HepG2 (cell line): ENCODE results near the gene GALNT9. TPM values are rescaled to one million over a fixed set of nuclear protein-coding genes. Genes with fewer than 3 reads are reported as not detected.
A peak's percentile ranks its signal among the peaks of the same experiment; 100 is the strongest.

ENCODE experiments used
- ATAC-seq: fragments of 200-7000 bp; cut with Tn5 transposase; 3 replicates; pipeline ENCODE4 v1.9.1; 2020; ENCODE audit warnings: mild to moderate bottlenecking, moderate library complexity
- BruUV-seq: library from RNA; stranded (reverse); fragments of 400-500 nt; replicated peaks from 2 replicates; lab custom pipeline; 2021; lab: Mats Ljungman, UMichigan
- CTCF ChIA-PET: fragments of 300-600 bp; formaldehyde crosslinking; extraction: SDS; loops from one replicate; lab custom pipeline; 2021; ENCODE audit warnings: low total read pairs, inconsistent platforms, low intra/inter-chr PET ratio; lab: Yijun Ruan, JAX
- POLR2A ChIA-PET: fragments of 350-600 bp; sonication (Branson Sonifier 250); formaldehyde crosslinking; loops from one replicate; lab custom pipeline; 2020; ENCODE audit warnings: antibody characterized with exemption, inconsistent platforms; lab: Yijun Ruan, JAX
- DNase-seq: peaks from one replicate; pipeline ENCODE4 v3.0.0-alpha.2; 2015; ENCODE audit warnings: low spot score
- FAIRE-seq: peaks from 3 replicates; lab custom pipeline; 2011; peaks lifted over from hg19 to GRCh38; lab: Jason Lieb, UNC
- H2AFZ ChIP-seq: one replicate; pipeline ENCODE4 v1.6.1; 2011; ENCODE audit warnings: low read length, inconsistent platforms
- H3K27ac ChIP-seq: fragments of 300-600 bp; 3 replicates; pipeline ENCODE4 v1.8.0; 2011; ENCODE audit warnings: mixed run types, mild to moderate bottlenecking, mixed read lengths, low read length, inconsistent platforms; ENCODE audit not compliant: insufficient read depth; ENCODE audit errors: extremely low read length
- H3K27me3 ChIP-seq, 2 experiments: fragments of 200-600 bp in 1 of 2; 2 replicates in 1 of 2; 3 replicates in 1 of 2; pipeline versions ENCODE4 v1.6.0 to v1.8.0; 2011; ENCODE audit warnings: low read length in 2 of 2, mild to moderate bottlenecking in 2 of 2, moderate library complexity in 2 of 2, inconsistent platforms in 1 of 2; ENCODE audit not compliant: insufficient read depth in 2 of 2, control insufficient read depth in 1 of 2
- H3K36me3 ChIP-seq, 2 experiments: fragments of 200-600 bp in 1 of 2; replicated peaks in 1 of 2; 2 replicates in 1 of 2; 3 replicates in 1 of 2; pipeline versions ENCODE4 v1.5.1 to v1.8.0; 2011; ENCODE audit warnings: low read length in 2 of 2, inconsistent platforms in 1 of 2; ENCODE audit not compliant: insufficient read depth in 2 of 2, control insufficient read depth in 1 of 2
- H3K4me1 ChIP-seq: 2 replicates; pipeline ENCODE4 v1.5.1; 2012; ENCODE audit warnings: low read length, inconsistent platforms; ENCODE audit not compliant: insufficient read depth
- H3K4me2 ChIP-seq: 2 replicates; pipeline ENCODE4 v1.6.0; 2011; ENCODE audit warnings: low read depth, low read length, inconsistent platforms
- H3K4me3 ChIP-seq, 3 experiments: fragments of 200-600 bp in 1 of 3; sonication (generic), shearing (Covaris generic) in 1 of 3; replicated peaks in 1 of 3; 2 replicates each; pipeline ENCODE4 v1.5.1; 2011 to 2016; ENCODE audit warnings: low read length in 3 of 3, inconsistent platforms in 2 of 3, low read depth in 2 of 3, mild to moderate bottlenecking in 2 of 3, control low read depth in 1 of 3, mixed read lengths in 1 of 3; ENCODE audit not compliant: insufficient read depth in 1 of 3
- H3K79me2 ChIP-seq: one replicate; pipeline ENCODE4 v1.6.1; 2011; ENCODE audit warnings: low read length, inconsistent platforms; ENCODE audit not compliant: insufficient read depth
- H3K9ac ChIP-seq: 2 replicates; pipeline ENCODE4 v1.6.0; 2011; ENCODE audit warnings: mild to moderate bottlenecking, low read depth, low read length, inconsistent platforms; ENCODE audit not compliant: insufficient read depth
- H3K9me3 ChIP-seq: 2 replicates; pipeline ENCODE4 v1.5.1; 2012; ENCODE audit warnings: mild to moderate bottlenecking, low read length
- H4K20me1 ChIP-seq: 2 replicates; pipeline ENCODE4 v1.6.0; 2011; ENCODE audit warnings: inconsistent platforms, mild to moderate bottlenecking, low read length, moderate library complexity; ENCODE audit not compliant: insufficient read depth
- ELF1 ChIP-seq: sonication (generic); formaldehyde crosslinking; IDR thresholded peaks from 2 replicates; pipeline ENCODE4 v1.4.0; 2020; ENCODE audit warnings: missing genetic modification reagents
- GMEB2 ChIP-seq: IDR thresholded peaks from 2 replicates; pipeline ENCODE4 v1.6.1; 2016; ENCODE audit warnings: missing biosample characterization, missing genetic modification reagents, low read depth
- LCORL ChIP-seq, 2 experiments: fragments of 450-650 bp in 1 of 2; sonication (generic) in 1 of 2; formaldehyde crosslinking in 1 of 2; IDR thresholded peaks; 2 replicates each; pipeline versions ENCODE4 v1.5.0 to v1.6.1; 2017 to 2020; ENCODE audit warnings: antibody characterized with exemption in 1 of 2, missing genetic modification reagents in 1 of 2
- MAZ ChIP-seq, 2 experiments: sonication (generic) in 1 of 2; formaldehyde crosslinking in 1 of 2; IDR thresholded peaks; 2 replicates each; pipeline versions ENCODE4 v1.5.0 to v1.6.1; 2012 to 2020; ENCODE audit warnings: low read depth in 2 of 2, mild to moderate bottlenecking in 2 of 2, borderline replicate concordance in 1 of 2, improper control_type of control experiment in 1 of 2, low read length in 1 of 2, missing genetic modification reagents in 1 of 2, moderate library complexity in 1 of 2
- NFE2L2 ChIP-seq: fragments of 150-350 bp; IDR thresholded peaks from 2 replicates; pipeline ENCODE4 v1.6.1; 2014; ENCODE audit warnings: low read length
- PBX2 ChIP-seq: IDR thresholded peaks from 2 replicates; pipeline ENCODE4 v1.6.1; 2016; ENCODE audit warnings: control low read depth
- RBAK ChIP-seq: sonication (generic); formaldehyde crosslinking; IDR thresholded peaks from 2 replicates; pipeline ENCODE4 v1.5.1; 2020; ENCODE audit warnings: mild to moderate bottlenecking, missing genetic modification reagents
- SSRP1 ChIP-seq: IDR thresholded peaks from 2 replicates; pipeline ENCODE4 v1.6.1; 2016; ENCODE audit warnings: control low read depth
- THYN1 ChIP-seq: sonication (generic); formaldehyde crosslinking; IDR thresholded peaks from 2 replicates; pipeline ENCODE4 v1.8.1; 2023; ENCODE audit warnings: low read depth, mild to moderate bottlenecking, moderate library complexity, missing genetic modification reagents, borderline replicate concordance
- ZNF234 ChIP-seq: sonication (generic); formaldehyde crosslinking; conservative IDR thresholded peaks from 2 replicates; pipeline ENCODE4 v1.5.1; 2020; ENCODE audit warnings: mild to moderate bottlenecking, missing genetic modification reagents
- ZNF256 ChIP-seq: sonication (generic); formaldehyde crosslinking; conservative IDR thresholded peaks from 2 replicates; pipeline ENCODE4 v1.4.0; 2020; ENCODE audit warnings: missing genetic modification reagents
- ZNF280B ChIP-seq: sonication (generic); formaldehyde crosslinking; IDR thresholded peaks from 2 replicates; pipeline ENCODE4 v1.5.0; 2020; ENCODE audit warnings: missing genetic modification reagents, mild to moderate bottlenecking, borderline replicate concordance
- ZNF383 ChIP-seq: sonication (generic); formaldehyde crosslinking; IDR thresholded peaks from 2 replicates; pipeline ENCODE4 v1.4.0; 2020; ENCODE audit warnings: missing genetic modification reagents, mild to moderate bottlenecking, borderline replicate concordance
- ZNF510 ChIP-seq: sonication (generic); formaldehyde crosslinking; IDR thresholded peaks from 2 replicates; pipeline ENCODE4 v1.4.0; 2020; ENCODE audit warnings: low read depth, mild to moderate bottlenecking, missing genetic modification reagents
- ZNF546 ChIP-seq: sonication (generic); formaldehyde crosslinking; conservative IDR thresholded peaks from 2 replicates; pipeline ENCODE4 v1.8.1; 2023; ENCODE audit warnings: mild to moderate bottlenecking, missing genetic modification reagents
- ZNF615 ChIP-seq: sonication (generic); formaldehyde crosslinking; IDR thresholded peaks from 2 replicates; pipeline ENCODE4 v1.5.0; 2020; ENCODE audit warnings: mild to moderate bottlenecking, missing genetic modification reagents, borderline replicate concordance
- ZNF629 ChIP-seq: sonication (generic); formaldehyde crosslinking; conservative IDR thresholded peaks from 2 replicates; pipeline ENCODE4 v1.5.0; 2020; ENCODE audit warnings: missing genetic modification reagents
- WGBS: methylation state at CpG from one replicate; pipeline ENCODE4 v1.1.6; 2017; ENCODE audit warnings: low lambda C conversion rate; 5-methylcytosine and 5-hydroxymethylcytosine counted together
- in situ Hi-C: cut with HindIII; loops from 2 replicates; pipeline ENCODE4 v1.10.0; 2017; ENCODE audit warnings: low pct_unique_long_range_greater_than_20kb; ENCODE audit not compliant: extremely low pct_ligation_motif_present
- intact Hi-C: fragments of 100-400 bp; cut with micrococcal nuclease; formaldehyde crosslinking; loops from one replicate; pipeline ENCODE4 v1.10.0; 2022; ENCODE audit not compliant: unreplicated experiment
- polyA plus RNA-seq, 8 experiments: library from polyadenylated mRNA; depleted of rRNA in 3 of 8; stranded (reverse) in 7 of 8; unstranded in 1 of 8; fragments of >200 nt; fragmentation: Illumina TruSeq in 4 of 8; extraction: Trizol in 4 of 8; gene quantifications; 2 replicates each; pipeline versions ENCODE4 v1.2.1 to v1.2.3, GENCODE V29; 2011 to 2016; ENCODE audit warnings: low read depth in 4 of 8, missing spikeins in 1 of 8, mixed read lengths in 1 of 8; ENCODE audit not compliant: insufficient read depth in 1 of 8
- total RNA-seq, 5 experiments: library from RNA; depleted of rRNA; stranded (reverse); fragments of >200 nt; fragmentation: Illumina TruSeq; extraction: Trizol; gene quantifications; 2 replicates each; pipeline ENCODE4 v1.2.3, GENCODE V29; 2016; ENCODE audit warnings: low read depth in 1 of 5

Gene GALNT9
- total and polyA plus RNA-seq, 2 of the 13 experiments (the other 11 are each of a cell fraction or from before 2014, with no cell fraction given) = 0.04 TPM; not detected in 1

- TF ChIP-seq ZNF280B (peak; percentile 21; the same call in 1 of the 2 replicates), MAZ (IDR thresholded peaks at IDR 0.05; ENCODE audit: borderline replicate concordance, low read depth, low read length) (no peak), MAZ (CRISPR knock-in tag; IDR thresholded peaks at IDR 0.05; ENCODE audit: low read depth) (0 out of 2 replicates have a peak, but pooled peaks have one; percentile 27), ELF1 (CRISPR knock-in tag) (0 out of 2 replicates have a peak, but pooled peaks have one; percentile 26)
Observed at GRCh38 chr12:132153501-132154340, 175.7 kb downstream of the GALNT9 start (continued).

GRCh38 chr12:132152953-132153352, 176.4 kb downstream of the GALNT9 start:
- H3K4me3 ChIP-seq = no peak overlapping the region
- BruUV-seq = no TSS peak
- no peak overlapping the region for H2AFZ ChIP-seq
- ATAC-seq (no peak), DNase-seq (no peak), FAIRE-seq (no peak)
- H3K4me2 ChIP-seq = no peak overlapping the region
- peaks cover 14% of the 10 kb centered on the region for H3K4me1 ChIP-seq
- whole genome bisulfite sequencing = 91% methylated on average over 16 of the region's 20 CpGs
- POLR2A ChIA-PET = no interaction called here
- peaks cover 3% of the 10 kb centered on the region; the same call in 1 of the 2 replicates for H4K20me1 ChIP-seq
- CTCF ChIA-PET = interaction anchor here (1.8 to 3.3 kb wide), 2 partner anchors 66 to 189 kb away, joined by 10 to 31 read pairs; no protein-coding TSS in a partner anchor
- peaks cover 0 to 2% of the 10 kb centered on the region in 2 experiments; a peak in 2 of 5 replicates for H3K36me3 ChIP-seq
- in situ Hi-C loops = no loop called here
- intact Hi-C loops = no loop called here
- H3K79me2 ChIP-seq = no peaks in the 10 kb centered on the region
- H3K9me3 ChIP-seq = no peaks in the 10 kb centered on the region
- no peak overlapping the region for H3K27ac ChIP-seq
- no peaks in the 10 kb centered on the region for H3K27me3 ChIP-seq
- no peak overlapping the region for H3K9ac ChIP-seq
- TF ChIP-seq ZNF510 (no peak), ZNF629 (CRISPR knock-in tag) (no peak), ZNF234 (CRISPR knock-in tag) (no peak), NFE2L2 (no peak), RBAK (CRISPR knock-in tag) (no peak), ZNF615 (CRISPR knock-in tag) (no peak), SSRP1 (CRISPR knock-in tag) (no peak), THYN1 (no peak), PBX2 (CRISPR knock-in tag) (no peak), ZNF256 (CRISPR knock-in tag) (no peak), GMEB2 (no peak), LCORL (IDR thresholded peaks at IDR 0.05) (no peak), LCORL (CRISPR knock-in tag; IDR thresholded peaks at IDR 0.05) (no peak), ZNF383 (no peak), ZNF546 (CRISPR knock-in tag) (no peak)
